ENCODE results near the gene ARL4C.

DNA sequence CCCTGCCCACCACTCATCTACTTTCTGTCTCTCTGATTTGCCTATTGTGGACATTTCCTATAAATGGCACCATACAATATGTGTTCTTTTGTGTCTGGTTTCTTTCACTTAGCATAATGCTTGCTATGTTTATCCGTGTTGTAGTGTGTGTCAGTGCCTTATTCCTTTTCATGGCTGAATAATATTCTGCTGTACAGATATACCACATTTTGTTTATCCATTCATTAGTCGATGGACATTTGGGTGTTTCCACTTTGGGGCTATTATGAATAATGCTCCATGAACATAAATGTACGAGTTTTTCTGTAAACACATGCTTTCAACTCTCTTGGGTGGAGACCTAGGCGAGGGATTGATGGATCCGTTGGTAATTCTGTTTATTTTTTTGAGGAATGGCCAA lies 15.6 kb downstream of the ARL4C start:
- TF ChIP-seq, protein P1, sequence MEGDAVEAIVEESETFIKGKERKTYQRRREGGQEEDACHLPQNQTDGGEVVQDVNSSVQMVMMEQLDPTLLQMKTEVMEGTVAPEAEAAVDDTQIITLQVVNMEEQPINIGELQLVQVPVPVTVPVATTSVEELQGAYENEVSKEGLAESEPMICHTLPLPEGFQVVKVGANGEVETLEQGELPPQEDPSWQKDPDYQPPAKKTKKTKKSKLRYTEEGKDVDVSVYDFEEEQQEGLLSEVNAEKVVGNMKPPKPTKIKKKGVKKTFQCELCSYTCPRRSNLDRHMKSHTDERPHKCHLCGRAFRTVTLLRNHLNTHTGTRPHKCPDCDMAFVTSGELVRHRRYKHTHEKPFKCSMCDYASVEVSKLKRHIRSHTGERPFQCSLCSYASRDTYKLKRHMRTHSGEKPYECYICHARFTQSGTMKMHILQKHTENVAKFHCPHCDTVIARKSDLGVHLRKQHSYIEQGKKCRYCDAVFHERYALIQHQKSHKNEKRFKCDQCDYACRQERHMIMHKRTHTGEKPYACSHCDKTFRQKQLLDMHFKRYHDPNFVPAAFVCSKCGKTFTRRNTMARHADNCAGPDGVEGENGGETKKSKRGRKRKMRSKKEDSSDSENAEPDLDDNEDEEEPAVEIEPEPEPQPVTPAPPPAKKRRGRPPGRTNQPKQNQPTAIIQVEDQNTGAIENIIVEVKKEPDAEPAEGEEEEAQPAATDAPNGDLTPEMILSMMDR (IDR thresholded peaks at IDR 0.05), result no peak
- TF ChIP-seq POLR2A (IDR thresholded peaks at IDR 0.05), result no peak

Data from adrenal gland (tissue), 5 donors.